Peyer's patch (tissue), 4 donors: Measurements from ENCODE around the gene AK5. TPM values are rescaled to one million over a fixed set of nuclear protein-coding genes. Genes with fewer than 3 reads are reported as not detected.

ENCODE experiments used
- DNase-seq, 3 donors: peaks; one replicate each; pipeline ENCODE4 v3.0.0-alpha.2; 2017 to 2019
- H3K27ac ChIP-seq, 4 donors: fragments of 200-600 bp; sonication (generic); one replicate each; pipeline ENCODE4 v1.5.1; 2016 to 2019
- H3K27me3 ChIP-seq, 2 donors: fragments of 200-600 bp; sonication (generic); one replicate each; pipeline ENCODE4 v1.5.1; 2019
- H3K36me3 ChIP-seq, 3 donors: fragments of 200-600 bp; sonication (generic); one replicate each; pipeline ENCODE4 v1.5.1; 2016 to 2019
- H3K4me1 ChIP-seq, 4 donors: fragments of 200-600 bp; sonication (generic); one replicate each; pipeline ENCODE4 v1.5.1; 2016 to 2019
- H3K4me3 ChIP-seq, 4 donors: fragments of 200-600 bp; sonication (generic); 1 replicate in 3 of 4; 2 replicates in 1 of 4; pipeline ENCODE4 v1.5.1; 2016 to 2019; ENCODE audit warnings: mild to moderate bottlenecking in 1 of 4
- H3K9me3 ChIP-seq, 4 donors: fragments of 200-600 bp; sonication (generic); one replicate each; pipeline ENCODE4 v1.5.1; 2016 to 2019; ENCODE audit warnings: mild to moderate bottlenecking in 1 of 4
- POLR2A ChIP-seq, 2 donors: fragments of 450-650 bp; IDR thresholded peaks; one replicate each; pipeline ENCODE4 v1.5.1; 2017; ENCODE audit warnings: antibody characterized with exemption in 2 of 2, mild to moderate bottlenecking in 2 of 2, moderate library complexity in 2 of 2
- total RNA-seq, 4 donors: library from RNA; depleted of rRNA; stranded (reverse); fragments of >200 nt; gene quantifications; one replicate each; pipeline ENCODE4 v1.1.0, GENCODE V29; 2016
- TF ChIP-seq, protein P1 (sequence below), 6 experiments: fragments of 450-650 bp in 4 of 6; fragments of 200-600 bp in 2 of 6; sonication (generic) in 1 of 6; IDR thresholded peaks; one replicate each; pipeline ENCODE4 v1.5.1; 2017 to 2019; ENCODE audit warnings: antibody characterized with exemption in 6 of 6, mild to moderate bottlenecking in 3 of 6, moderate library complexity in 1 of 6

Gene AK5
- total RNA-seq, 4 donors from 2014 or later = 5.3 to 12.4 TPM; not detected in 2

GRCh38 chr1:77319036-77319705 lies 37.4 kb downstream of the AK5 start:
- Histone ChIP-seq H3K4me1 (no peaks in the 10 kb centered on the region), H3K27ac (no peak overlapping the region), H3K27me3 (no peaks in the 10 kb centered on the region), H3K36me3 (no peaks in the 10 kb centered on the region), H3K4me3 (no peak overlapping the region), H3K9me3 (no peaks in the 10 kb centered on the region)
- DNase-seq = no peak
- TF ChIP-seq POLR2A (IDR thresholded peaks at IDR 0.05) = no peak
- TF ChIP-seq, protein P1, sequence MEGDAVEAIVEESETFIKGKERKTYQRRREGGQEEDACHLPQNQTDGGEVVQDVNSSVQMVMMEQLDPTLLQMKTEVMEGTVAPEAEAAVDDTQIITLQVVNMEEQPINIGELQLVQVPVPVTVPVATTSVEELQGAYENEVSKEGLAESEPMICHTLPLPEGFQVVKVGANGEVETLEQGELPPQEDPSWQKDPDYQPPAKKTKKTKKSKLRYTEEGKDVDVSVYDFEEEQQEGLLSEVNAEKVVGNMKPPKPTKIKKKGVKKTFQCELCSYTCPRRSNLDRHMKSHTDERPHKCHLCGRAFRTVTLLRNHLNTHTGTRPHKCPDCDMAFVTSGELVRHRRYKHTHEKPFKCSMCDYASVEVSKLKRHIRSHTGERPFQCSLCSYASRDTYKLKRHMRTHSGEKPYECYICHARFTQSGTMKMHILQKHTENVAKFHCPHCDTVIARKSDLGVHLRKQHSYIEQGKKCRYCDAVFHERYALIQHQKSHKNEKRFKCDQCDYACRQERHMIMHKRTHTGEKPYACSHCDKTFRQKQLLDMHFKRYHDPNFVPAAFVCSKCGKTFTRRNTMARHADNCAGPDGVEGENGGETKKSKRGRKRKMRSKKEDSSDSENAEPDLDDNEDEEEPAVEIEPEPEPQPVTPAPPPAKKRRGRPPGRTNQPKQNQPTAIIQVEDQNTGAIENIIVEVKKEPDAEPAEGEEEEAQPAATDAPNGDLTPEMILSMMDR (IDR thresholded peaks at IDR 0.05) = no peak

GRCh38 chr1:77322061-77322900 lies 40.5 kb downstream of the AK5 start:
- Histone ChIP-seq H3K27ac (no peak overlapping the region), H3K4me3 (no peak overlapping the region), H3K4me1 (no peaks in the 10 kb centered on the region), H3K36me3 (no peaks in the 10 kb centered on the region), H3K9me3 (no peaks in the 10 kb centered on the region), H3K27me3 (no peaks in the 10 kb centered on the region)
- TF ChIP-seq, protein P1 (IDR thresholded peaks at IDR 0.05) = no peak
- no peak for TF ChIP-seq POLR2A (IDR thresholded peaks at IDR 0.05)
- no peak for DNase-seq

GRCh38 chr1:77333501-77333900 lies 51.7 kb downstream of the AK5 start:
- Histone ChIP-seq H3K9me3 (no peaks in the 10 kb centered on the region), H3K4me1 (no peaks in the 10 kb centered on the region), H3K36me3 (no peaks in the 10 kb centered on the region), H3K4me3 (no peak overlapping the region), H3K27me3 (no peaks in the 10 kb centered on the region), H3K27ac (no peak overlapping the region)
- DNase-seq = no peak
- TF ChIP-seq, protein P1 (IDR thresholded peaks at IDR 0.05) = no peak
- TF ChIP-seq POLR2A (IDR thresholded peaks at IDR 0.05) = no peak

GRCh38 chr1:77336729-77337128 lies 54.9 kb downstream of the AK5 start:
- Histone ChIP-seq H3K9me3 (no peaks in the 10 kb centered on the region), H3K4me3 (no peak overlapping the region), H3K36me3 (no peaks in the 10 kb centered on the region), H3K27ac (no peak overlapping the region), H3K27me3 (no peaks in the 10 kb centered on the region), H3K4me1 (no peaks in the 10 kb centered on the region)
- no peak for TF ChIP-seq POLR2A (IDR thresholded peaks at IDR 0.05)
- TF ChIP-seq, protein P1 (IDR thresholded peaks at IDR 0.05) = no peak
- no peak for DNase-seq

DNA sequence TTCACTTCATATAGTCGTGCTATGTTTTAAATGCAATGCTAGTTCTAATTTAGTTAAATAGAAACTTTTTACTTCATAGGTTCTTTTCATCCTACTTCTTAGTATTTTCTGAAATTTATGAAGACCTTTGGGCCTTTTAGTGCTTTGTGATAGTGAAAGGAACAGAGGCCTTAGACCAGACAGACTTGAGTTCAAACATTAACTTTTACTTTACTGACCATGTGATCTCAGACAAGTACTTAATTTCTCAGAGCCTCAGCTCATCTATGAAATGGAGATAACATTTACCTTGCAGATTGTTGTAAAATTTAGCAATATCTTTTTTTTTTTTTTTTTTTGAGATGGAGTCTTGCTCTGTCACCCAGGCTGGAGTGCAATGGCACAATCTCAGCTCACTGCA lies 57.5 kb downstream of the AK5 start:
- TF ChIP-seq POLR2A (IDR thresholded peaks at IDR 0.05) = no peak
- TF ChIP-seq, protein P1 (IDR thresholded peaks at IDR 0.05) = no peak

More for the DNA sequence above, 57.5 kb downstream of the AK5 start:
- H3K36me3 ChIP-seq = no peaks in the 10 kb centered on the region
- H3K27ac ChIP-seq = no peak overlapping the region
- no peaks in the 10 kb centered on the region for H3K9me3 ChIP-seq
- DNase-seq = no peak
- H3K4me1 ChIP-seq = no peaks in the 10 kb centered on the region
- no peaks in the 10 kb centered on the region for H3K27me3 ChIP-seq
- H3K4me3 ChIP-seq = no peak overlapping the region
